Measurements from ENCODE around the gene BACE2.

BACE2 gene

GRCh38 chr21:41321211-41321907 is 153.4 kb downstream of the BACE2 start:
- DNase-seq (ENCODE audit: low read depth, low spot score): no peak

GRCh38 chr21:41321908-41322495 is 154.0 kb downstream of the BACE2 start:
- DNase-seq (ENCODE audit: low read depth, low spot score): no peak

DNA sequence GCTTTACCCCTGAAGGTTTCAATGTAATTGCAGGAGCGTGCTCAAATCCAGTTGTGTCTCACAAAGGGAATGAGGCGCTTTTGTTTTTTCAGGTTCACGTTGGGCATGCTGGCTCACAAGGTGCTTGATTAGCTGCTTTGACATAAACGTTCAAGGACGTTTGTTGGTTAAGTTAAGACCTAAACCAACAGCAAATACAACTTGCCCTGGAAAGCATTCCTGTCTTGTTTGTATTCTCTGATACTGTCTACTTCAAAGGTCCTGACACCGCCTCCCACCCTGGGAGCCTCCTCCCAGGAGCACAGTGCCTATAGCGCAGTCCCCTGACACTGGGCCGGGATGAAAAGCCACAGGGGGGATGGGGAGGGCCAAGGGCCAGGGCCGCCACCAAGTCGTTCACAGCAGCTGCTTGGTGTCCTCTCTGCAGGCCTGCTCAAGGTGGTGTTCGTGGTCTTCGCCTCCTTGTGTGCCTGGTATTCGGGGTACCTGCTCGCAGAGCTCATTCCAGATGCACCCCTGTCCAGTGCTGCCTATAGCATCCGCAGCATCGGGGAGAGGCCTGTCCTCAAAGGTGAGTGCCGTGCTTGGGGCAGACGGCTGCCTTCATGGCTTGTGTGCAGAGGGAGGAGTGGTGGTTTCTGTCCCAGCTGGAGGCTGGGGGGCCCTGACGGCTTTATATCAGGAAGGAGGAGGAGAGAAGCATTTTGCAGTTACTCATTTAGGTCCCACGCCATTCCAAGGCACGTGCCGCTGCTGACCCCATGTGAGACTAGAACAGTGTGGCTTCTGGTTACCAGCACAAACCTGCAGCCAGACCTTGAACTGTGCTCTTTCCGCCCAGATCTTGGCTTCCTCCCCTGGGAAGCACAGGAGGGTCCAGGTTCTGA is 154.8 kb downstream of the BACE2 start:
- no peak for DNase-seq (ENCODE audit: low read depth, low spot score)

GRCh38 chr21:41325138-41325912 is 157.4 kb downstream of the BACE2 start:
- no peak for DNase-seq (ENCODE audit: low read depth, low spot score)

DNA sequence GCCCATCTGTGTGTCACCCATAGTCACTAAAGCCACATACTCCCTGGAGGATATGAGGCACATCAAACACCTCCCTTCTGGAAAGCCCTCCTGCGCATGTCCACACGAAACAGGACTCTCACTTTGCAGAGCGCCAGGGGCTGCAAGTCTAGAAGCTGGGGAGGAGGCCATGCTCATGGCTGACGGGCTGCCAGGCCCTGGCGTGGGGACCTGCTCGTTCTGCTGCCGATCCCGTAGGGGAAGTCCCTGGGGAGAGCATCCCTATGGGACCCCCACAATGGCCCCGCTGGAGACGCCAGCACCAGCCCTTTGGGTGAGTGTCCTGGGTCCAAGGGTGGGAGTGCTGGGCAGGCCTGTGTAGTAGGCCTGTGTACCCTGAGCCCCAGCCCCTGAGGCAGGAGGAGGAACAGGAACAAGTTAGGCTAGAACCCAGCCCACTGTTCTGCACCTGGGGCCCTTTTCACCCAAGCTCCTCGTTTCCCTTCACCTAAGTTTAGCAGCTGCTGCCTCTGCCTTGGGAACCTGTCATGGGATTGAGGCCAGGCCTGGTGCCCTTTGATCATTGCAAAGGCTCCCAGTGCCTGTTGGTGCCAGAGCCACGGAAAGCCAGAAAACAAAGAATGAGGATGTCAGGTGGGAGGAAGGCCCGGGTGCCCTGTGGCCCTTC is 158.6 kb downstream of the BACE2 start:
- DNase-seq (ENCODE audit: low read depth, low spot score): no peak

- no peak for DNase-seq (ENCODE audit: low read depth, low spot score)
Observed at GRCh38 chr21:41327753-41328152, 159.8 kb downstream of the BACE2 start.

GRCh38 chr21:41328660-41329607 is 161.0 kb downstream of the BACE2 start:
- DNase-seq (ENCODE audit: low read depth, low spot score): no peak
